Muscle of leg (tissue), 11 donors: ENCODE data around the gene FRRS1L. TPM values are rescaled to one million over a fixed set of nuclear protein-coding genes. Genes with fewer than 3 reads are reported as not detected.
"Not testable (repeated sequence)": the region's sequence is repeated elsewhere in the genome, so short reads cannot be mapped to it uniquely, and the experiment has no call there.

Experiments used
- DNase-seq: peaks from one replicate; pipeline ENCODE4 v3.0.0; 2013
- H3K27ac ChIP-seq: one replicate; pipeline ENCODE4 v1.5.1; 2013; ENCODE audit warnings: mild to moderate bottlenecking, low read length, control low read depth
- H3K27me3 ChIP-seq: one replicate; pipeline ENCODE4 v1.6.1; 2013; ENCODE audit warnings: low read length; ENCODE audit not compliant: control insufficient read depth, insufficient read depth
- H3K36me3 ChIP-seq: one replicate; pipeline ENCODE4 v1.6.1; 2013; ENCODE audit warnings: low read length; ENCODE audit not compliant: control insufficient read depth, insufficient read depth
- H3K4me1 ChIP-seq: one replicate; pipeline ENCODE4 v1.6.1; 2013; ENCODE audit warnings: low read length; ENCODE audit not compliant: control insufficient read depth, insufficient read depth
- H3K4me3 ChIP-seq: one replicate; pipeline ENCODE4 v1.5.1; 2013; ENCODE audit warnings: low read length, control low read depth
- H3K9me3 ChIP-seq: replicated peaks from 2 replicates; pipeline ENCODE4 v1.6.1; 2013; ENCODE audit warnings: low read depth, low read length; ENCODE audit not compliant: control insufficient read depth
- WGBS: methylation state at CpG from one replicate; pipeline ENCODE4 v1.1.5; 2013; ENCODE audit warnings: missing lambda C conversion rate; ENCODE audit not compliant: insufficient coverage; 5-methylcytosine and 5-hydroxymethylcytosine counted together
- polyA plus RNA-seq, 8 donors: library from polyadenylated mRNA; unstranded; fragments of 120-200 nt; gene quantifications; one replicate each; pipeline versions ENCODE4 v1.2.1 to v1.2.3, GENCODE V29; 2013; ENCODE audit warnings: inconsistent platforms in 1 of 8, low replicate concordance in 1 of 8; ENCODE audit not compliant: insufficient read length in 8 of 8, insufficient read depth in 1 of 8
- total RNA-seq: library from RNA; stranded (reverse); fragments of 120-200 nt; gene quantifications from one replicate; pipeline ENCODE4 v1.2.4, GENCODE V29; 2013

Gene FRRS1L
- total and polyA plus RNA-seq, 9 donors, result 0.41 to 3.7 (median 1.1) TPM

- no peak overlapping the region for H3K4me3 ChIP-seq
- H3K4me1 ChIP-seq, result no peaks in the 10 kb centered on the region
- 78% methylated on average over 1 of the region's 1 CpG for WGBS
- DNase-seq, result no peak
- H3K9me3 ChIP-seq, result no peaks in the 10 kb centered on the region
- no peaks in the 10 kb centered on the region for H3K36me3 ChIP-seq
- no peak overlapping the region for H3K27ac ChIP-seq
- H3K27me3 ChIP-seq, result no peaks in the 10 kb centered on the region
These were observed 32.9 kb downstream of the FRRS1L start for GRCh38 chr9:109134167-109134578.

- H3K9me3 ChIP-seq, result no peaks in the 10 kb centered on the region
- H3K36me3 ChIP-seq, result no peaks in the 10 kb centered on the region
- H3K27me3 ChIP-seq, result no peaks in the 10 kb centered on the region
- DNase-seq, result no peak
- no peaks in the 10 kb centered on the region for H3K4me1 ChIP-seq
- no peak overlapping the region for H3K27ac ChIP-seq
- no peak overlapping the region for H3K4me3 ChIP-seq
- WGBS, result no CpG with 5 or more reads among the region's 2 CpGs
These were observed 33.5 kb downstream of the FRRS1L start for GRCh38 chr9:109133533-109133932.

GRCh38 chr9:109132567-109133021, 34.5 kb downstream of the FRRS1L start:
- Histone ChIP-seq H3K27me3 (no peaks in the 10 kb centered on the region), H3K27ac (no peak overlapping the region), H3K4me1 (no peaks in the 10 kb centered on the region), H3K4me3 (no peak overlapping the region), H3K36me3 (no peaks in the 10 kb centered on the region), H3K9me3 (no peaks in the 10 kb centered on the region)
- DNase-seq, result no peak
- no CpG with 5 or more reads among the region's 2 CpGs for WGBS

- 100% methylated on average over 1 of the region's 6 CpGs for WGBS
- no peaks in the 10 kb centered on the region for H3K4me1 ChIP-seq
- H3K27me3 ChIP-seq, result no peaks in the 10 kb centered on the region
- no peaks in the 10 kb centered on the region for H3K36me3 ChIP-seq
- no peak overlapping the region for H3K4me3 ChIP-seq
- no peak for DNase-seq
- H3K27ac ChIP-seq, result no peak overlapping the region
- no peaks in the 10 kb centered on the region for H3K9me3 ChIP-seq
These were observed 37.4 kb downstream of the FRRS1L start for GRCh38 chr9:109129470-109130197.

GRCh38 chr9:109126671-109127070, 40.4 kb downstream of the FRRS1L start:
- 68% methylated on average over 3 of the region's 4 CpGs for WGBS
- H3K36me3 ChIP-seq, DNase-seq: not testable (repeated sequence)

GRCh38 chr9:109124121-109124520, 42.9 kb downstream of the FRRS1L start:
- no peak overlapping the region for H3K27ac ChIP-seq
- no peaks in the 10 kb centered on the region for H3K36me3 ChIP-seq
- H3K9me3 ChIP-seq, result no peaks in the 10 kb centered on the region
- H3K4me1 ChIP-seq, result peaks cover 4% of the 10 kb centered on the region
- no peaks in the 10 kb centered on the region for H3K27me3 ChIP-seq
- DNase-seq, result no peak
- no peak overlapping the region for H3K4me3 ChIP-seq
- no CpG with 5 or more reads among the region's 2 CpGs for WGBS

More at GRCh38 chr9:109126671-109127070, 40.4 kb downstream of the FRRS1L start:
- not testable (repeated sequence) for H3K27me3 ChIP-seq, H3K9me3 ChIP-seq, H3K4me1 ChIP-seq, H3K27ac ChIP-seq, H3K4me3 ChIP-seq

- Histone ChIP-seq H3K36me3 (no peaks in the 10 kb centered on the region), H3K4me3 (no peak overlapping the region), H3K9me3 (no peaks in the 10 kb centered on the region), H3K27ac (no peak overlapping the region), H3K4me1 (peaks cover 10% of the 10 kb centered on the region), H3K27me3 (no peaks in the 10 kb centered on the region)
- no peak for DNase-seq
- 78% methylated on average over 8 of the region's 12 CpGs for WGBS
These were observed 44.1 kb downstream of the FRRS1L start for GRCh38 chr9:109122726-109123621.

- no peaks in the 10 kb centered on the region for H3K36me3 ChIP-seq
- H3K9me3 ChIP-seq, result no peaks in the 10 kb centered on the region
- no peaks in the 10 kb centered on the region for H3K27me3 ChIP-seq
- peaks cover 13% of the 10 kb centered on the region for H3K4me1 ChIP-seq
- DNase-seq, result no peak
- H3K4me3 ChIP-seq, result no peak overlapping the region
- 75% methylated on average over 7 of the region's 11 CpGs for whole genome bisulfite sequencing
- H3K27ac ChIP-seq, result no peak overlapping the region
These were observed 45.7 kb downstream of the FRRS1L start for GRCh38 chr9:109121232-109121796.

- WGBS, result 24% methylated on average over 2 of the region's 13 CpGs
- no peak overlapping the region for H3K4me3 ChIP-seq
- no peaks in the 10 kb centered on the region for H3K27me3 ChIP-seq
- H3K36me3 ChIP-seq, result no peaks in the 10 kb centered on the region
- DNase-seq, result no peak
- H3K4me1 ChIP-seq, result peaks cover 14% of the 10 kb centered on the region
- H3K27ac ChIP-seq, result no peak overlapping the region
- no peaks in the 10 kb centered on the region for H3K9me3 ChIP-seq
These were observed 46.8 kb downstream of the FRRS1L start for GRCh38 chr9:109120204-109120789.
